Thyroid gland (tissue), 4 donors: ENCODE data around the gene PACS1. TPM values are rescaled to one million over a fixed set of nuclear protein-coding genes. Genes with fewer than 3 reads are reported as not detected.
"Not testable (repeated sequence)": the region's sequence is repeated elsewhere in the genome, so short reads cannot be mapped to it uniquely, and the experiment has no call there.

Experiments
- DNase-seq, 2 donors: peaks; one replicate each; pipeline ENCODE4 v3.0.0-alpha.2; 2019
- H3K27ac ChIP-seq, 3 donors: fragments of 200-600 bp; sonication (generic); 1 replicate in 2 of 3; 2 replicates in 1 of 3; pipeline ENCODE4 v1.5.1; 2016 to 2019; ENCODE audit warnings: mild to moderate bottlenecking in 1 of 3, moderate library complexity in 1 of 3
- H3K27me3 ChIP-seq: fragments of 200-600 bp; sonication (generic); one replicate; pipeline ENCODE4 v1.5.1; 2019
- H3K36me3 ChIP-seq, 2 donors: fragments of 200-600 bp; sonication (generic); one replicate each; pipeline ENCODE4 v1.5.1; 2016 to 2019
- H3K4me1 ChIP-seq, 2 donors: fragments of 200-600 bp; sonication (generic); one replicate each; pipeline ENCODE4 v1.5.1; 2017 to 2019
- H3K4me3 ChIP-seq, 3 donors: fragments of 200-600 bp; sonication (generic); replicated peaks in 1 of 3; 1 replicate in 2 of 3; 2 replicates in 1 of 3; pipeline ENCODE4 v1.5.1; 2016; ENCODE audit warnings: mild to moderate bottlenecking in 1 of 3
- H3K9me3 ChIP-seq: fragments of 200-600 bp; sonication (generic); one replicate; pipeline ENCODE4 v1.5.1; 2017
- CTCF ChIP-seq, 6 experiments: fragments of 200-600 bp in 3 of 6; fragments of 450-650 bp in 3 of 6; sonication (generic) in 3 of 6; IDR thresholded peaks; one replicate each; pipeline ENCODE4 v1.5.1; 2016 to 2019; ENCODE audit warnings: antibody characterized with exemption in 6 of 6, mild to moderate bottlenecking in 2 of 6, inconsistent platforms in 1 of 6, moderate library complexity in 1 of 6
- POLR2A ChIP-seq, 2 donors: fragments of 450-650 bp; IDR thresholded peaks; one replicate each; pipeline ENCODE4 v1.6.1; 2017; ENCODE audit warnings: antibody characterized with exemption in 2 of 2, mild to moderate bottlenecking in 2 of 2, moderate library complexity in 1 of 2
- WGBS, 2 donors: methylation state at CpG; one replicate each; pipeline ENCODE4 v1.1.5; 2017; 5-methylcytosine and 5-hydroxymethylcytosine counted together
- intact Hi-C: fragments of 100-400 bp; cut with DNase I; formaldehyde crosslinking; loops from one replicate; pipeline ENCODE4 v1.15.1; 2023
- total RNA-seq, 4 donors: library from RNA; depleted of rRNA; stranded (reverse); fragments of >200 nt; gene quantifications; one replicate each; pipeline ENCODE4 v1.2.3, GENCODE V29; 2016

The PACS1 gene
- 10 to 100 TPM; 39.6 to 67.7 (median 59.7) TPM for total RNA-seq

DNA sequence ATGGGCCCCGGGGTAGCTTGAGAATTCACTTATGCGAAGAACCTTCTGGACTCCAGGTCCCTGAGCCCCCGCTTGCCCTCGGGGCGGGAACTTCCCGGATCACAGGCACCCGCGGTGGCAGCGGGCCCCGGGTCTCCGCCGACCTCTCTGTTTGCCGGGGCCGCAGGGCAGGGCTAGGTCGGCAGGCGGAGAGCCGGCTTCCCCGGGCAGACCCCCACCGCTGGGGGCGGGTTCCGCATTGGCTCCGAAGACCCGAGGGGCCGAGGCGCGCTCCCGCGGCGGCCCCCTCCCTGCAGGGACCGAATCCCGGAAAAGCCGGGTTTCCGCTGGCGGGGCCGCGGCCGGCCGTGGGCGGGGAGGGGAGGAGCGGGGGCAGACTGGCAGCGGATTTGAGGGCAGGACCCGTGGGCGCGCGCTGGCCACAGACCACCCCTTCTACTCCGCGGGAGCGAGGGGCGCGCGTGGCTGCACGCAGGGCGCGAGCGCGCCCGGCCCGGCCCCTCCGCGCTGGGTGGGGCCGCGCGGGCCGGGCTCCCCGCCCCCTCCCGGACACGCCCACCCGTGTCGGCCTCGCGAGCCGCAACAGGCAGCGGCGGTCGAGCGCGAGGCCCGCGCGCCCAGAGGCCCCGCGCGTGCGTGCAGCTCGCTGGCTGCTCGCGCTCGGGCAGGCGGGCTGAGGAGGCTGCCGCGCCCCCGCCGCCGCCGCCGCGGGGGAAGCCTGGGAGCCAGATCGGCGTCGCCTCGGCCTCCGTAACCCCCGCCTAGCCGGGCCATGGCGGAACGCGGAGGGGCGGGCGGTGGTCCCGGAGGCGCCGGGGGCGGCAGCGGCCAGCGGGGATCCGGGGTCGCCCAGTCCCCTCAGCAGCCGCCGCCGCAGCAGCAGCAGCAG lies at the start of gene PACS1:
Gene PACS1 (plus strand): TSS at position 558 of the 889 bp plus-strand sequence. CDS start 215 bp downstream, at position 773.
- Histone ChIP-seq H3K4me3 (peak within 1 kb of the TSS; percentile 35 to 99 (median 70)), H3K9me3 (no peaks in the 10 kb centered on the region), H3K36me3 (peaks cover 34 to 38% of the 10 kb centered on the region in 2 donors), H3K27me3 (no peaks in the 10 kb centered on the region), H3K4me1 (peaks cover 27 to 31% of the 10 kb centered on the region in 2 donors), H3K27ac (peak within 1 kb of the TSS; percentile 92 to 98 (median 97))
- peak; percentile 75 to 79 for DNase-seq
- intact Hi-C loops = loop anchor here (5.0 to 10.0 kb wide), 2 partner anchors 62 to 145 kb away; no protein-coding TSS in a partner anchor
- TF ChIP-seq POLR2A (IDR thresholded peaks at IDR 0.05) (peak; percentile 6 to 79), CTCF (IDR thresholded peaks at IDR 0.05) (peak in 2 of 6 experiments; percentile 11 to 16)
- 0% methylated on average over 3 to 8 of the region's 120 CpGs for WGBS, 2 donors

- Histone ChIP-seq H3K27me3 (no peaks in the 10 kb centered on the region), H3K27ac (no peak overlapping the region), H3K36me3 (no peaks in the 10 kb centered on the region), H3K4me3 (no peak overlapping the region), H3K9me3 (no peaks in the 10 kb centered on the region), H3K4me1 (peaks cover 0 to 9% of the 10 kb centered on the region in 2 donors)
- no peak for DNase-seq
- intact Hi-C loops = no loop called here
- TF ChIP-seq POLR2A (IDR thresholded peaks at IDR 0.05) (no peak), CTCF (IDR thresholded peaks at IDR 0.05) (no peak)
- 86 to 87% methylated on average over 17 to 20 of the region's 25 CpGs for WGBS, 2 donors
These were observed 49.3 kb upstream of the PACS1 start for GRCh38 chr11:66020618-66021357.

- intact Hi-C loops = no loop called here
These were observed 47.5 kb upstream of the PACS1 start for GRCh38 chr11:66022401-66023185.

GRCh38 chr11:66023186-66023440 lies 47.0 kb upstream of the PACS1 start:
- WGBS, 2 donors = 60 to 73% methylated on average over 5 of the region's 5 CpGs
- H3K4me3 ChIP-seq, intact Hi-C loops: not testable (repeated sequence)

More at GRCh38 chr11:66022401-66023185, 47.5 kb upstream of the PACS1 start:
- Histone ChIP-seq H3K27ac (no peak overlapping the region), H3K27me3 (no peaks in the 10 kb centered on the region), H3K9me3 (no peaks in the 10 kb centered on the region), H3K4me3 (no peak overlapping the region), H3K4me1 (peaks cover 0 to 9% of the 10 kb centered on the region in 2 donors), H3K36me3 (no peaks in the 10 kb centered on the region)
- 20 to 27% methylated on average over 34 to 39 of the region's 46 CpGs for WGBS, 2 donors
- DNase-seq = peak; percentile 69 to 75
- TF ChIP-seq POLR2A (IDR thresholded peaks at IDR 0.05) = no peak
- peak; percentile 84 to 99 (median 96) for TF ChIP-seq CTCF (IDR thresholded peaks at IDR 0.05)

GRCh38 chr11:66026017-66026529 lies 44.0 kb upstream of the PACS1 start, which contains the start of gene CATSPER1:
TSS of gene CATSPER1 (minus strand) at chr11:66026479. CDS start at chr11:66026379, 100 bp downstream.
- intact Hi-C loops = no loop called here
- WGBS, 2 donors = 90 to 93% methylated on average over 18 of the region's 18 CpGs
- H3K4me3 ChIP-seq = no peak within 1 kb of the TSS
- no peaks in the 10 kb centered on the region for H3K9me3 ChIP-seq
- H3K4me1 ChIP-seq = peaks cover 0 to 9% of the 10 kb centered on the region in 2 donors
- no peak for DNase-seq
- H3K27me3 ChIP-seq = no peaks in the 10 kb centered on the region
- TF ChIP-seq POLR2A (IDR thresholded peaks at IDR 0.05) (no peak), CTCF (IDR thresholded peaks at IDR 0.05) (no peak)
- H3K27ac ChIP-seq = no peak within 1 kb of the TSS
- no peaks in the 10 kb centered on the region for H3K36me3 ChIP-seq

More at GRCh38 chr11:66023186-66023440, 47.0 kb upstream of the PACS1 start:
- not testable (repeated sequence) for H3K9me3 ChIP-seq, H3K36me3 ChIP-seq, H3K27ac ChIP-seq, H3K4me1 ChIP-seq, H3K27me3 ChIP-seq, DNase-seq
